GM10266 (cell line): ENCODE measurements around the gene CST11.

Experiments used
- DNase-seq: peaks from one replicate; pipeline ENCODE4 v3.0.0; 2012; ENCODE audit errors: extremely low spot score
- TF ChIP-seq, protein P1 (sequence below): IDR thresholded peaks from 2 replicates; pipeline ENCODE4 v1.5.1; 2012; ENCODE audit warnings: mild to moderate bottlenecking, low read depth; ENCODE audit not compliant: control insufficient read depth, insufficient read depth; ENCODE audit errors: missing control alignments

Gene CST11

DNA sequence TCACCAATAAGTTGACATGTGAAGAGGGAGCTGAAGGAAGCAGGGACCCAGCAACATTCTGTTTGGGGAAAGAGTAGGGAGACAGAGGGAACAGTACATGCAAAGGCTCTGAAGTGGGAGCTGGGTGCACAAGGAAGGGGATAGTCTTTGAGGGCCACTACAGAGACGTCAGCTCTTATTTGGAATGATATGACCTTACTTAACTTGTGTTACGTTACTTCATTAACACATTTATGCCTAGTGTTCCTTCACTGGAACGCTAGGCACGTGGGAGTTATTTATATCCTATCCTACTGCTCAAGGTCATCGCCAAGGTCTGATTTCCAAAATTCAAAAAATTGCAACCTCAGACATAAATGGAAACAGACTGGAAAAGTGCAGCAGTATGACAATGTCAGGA is 51.6 kb downstream of the CST11 start:
- TF ChIP-seq, protein P1, sequence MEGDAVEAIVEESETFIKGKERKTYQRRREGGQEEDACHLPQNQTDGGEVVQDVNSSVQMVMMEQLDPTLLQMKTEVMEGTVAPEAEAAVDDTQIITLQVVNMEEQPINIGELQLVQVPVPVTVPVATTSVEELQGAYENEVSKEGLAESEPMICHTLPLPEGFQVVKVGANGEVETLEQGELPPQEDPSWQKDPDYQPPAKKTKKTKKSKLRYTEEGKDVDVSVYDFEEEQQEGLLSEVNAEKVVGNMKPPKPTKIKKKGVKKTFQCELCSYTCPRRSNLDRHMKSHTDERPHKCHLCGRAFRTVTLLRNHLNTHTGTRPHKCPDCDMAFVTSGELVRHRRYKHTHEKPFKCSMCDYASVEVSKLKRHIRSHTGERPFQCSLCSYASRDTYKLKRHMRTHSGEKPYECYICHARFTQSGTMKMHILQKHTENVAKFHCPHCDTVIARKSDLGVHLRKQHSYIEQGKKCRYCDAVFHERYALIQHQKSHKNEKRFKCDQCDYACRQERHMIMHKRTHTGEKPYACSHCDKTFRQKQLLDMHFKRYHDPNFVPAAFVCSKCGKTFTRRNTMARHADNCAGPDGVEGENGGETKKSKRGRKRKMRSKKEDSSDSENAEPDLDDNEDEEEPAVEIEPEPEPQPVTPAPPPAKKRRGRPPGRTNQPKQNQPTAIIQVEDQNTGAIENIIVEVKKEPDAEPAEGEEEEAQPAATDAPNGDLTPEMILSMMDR = no peak
- DNase-seq = no peak
